ENCODE measurements around the gene HNMT.

Gene HNMT

DNA sequence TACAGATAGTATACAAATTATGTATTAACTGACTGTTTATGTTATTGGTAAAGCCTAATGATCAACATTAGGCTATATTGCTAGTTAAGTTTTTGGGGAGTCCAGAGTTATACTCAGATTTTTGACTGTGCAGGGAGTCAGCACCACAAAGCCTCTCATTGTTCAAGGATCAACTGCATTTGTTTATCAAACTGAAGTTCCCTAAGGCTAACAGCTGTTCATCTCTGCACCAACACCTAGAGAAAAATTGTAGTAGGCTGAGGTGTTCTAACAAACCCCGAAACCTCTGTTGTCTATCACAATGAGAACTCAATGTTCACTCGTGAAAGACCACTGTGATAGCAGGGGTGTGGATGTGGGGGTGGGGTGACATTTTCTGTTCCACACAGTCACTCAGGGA, 97.7 kb downstream of the HNMT start:
- Histone ChIP-seq H3K27ac (ENCODE audit: low read depth in 2 of 2, low read length in 2 of 2) (no peak overlapping the region), H3K4me1 (ENCODE audit: control insufficient read depth in 2 of 2, insufficient read depth in 2 of 2, low read length in 2 of 2) (no peaks in the 10 kb centered on the region), H3K27me3 (ENCODE audit: control insufficient read depth in 2 of 2, insufficient read depth in 2 of 2, low read length in 2 of 2) (no peaks in the 10 kb centered on the region), H3K36me3 (ENCODE audit: control insufficient read depth in 2 of 2, insufficient read depth in 2 of 2, low read length in 2 of 2) (no peaks in the 10 kb centered on the region), H3K9ac (ENCODE audit: low read depth in 1 of 2, low read length in 2 of 2) (no peak overlapping the region), H3K9me3 (ENCODE audit: control insufficient read depth in 2 of 2, low read length in 2 of 2) (no peaks in the 10 kb centered on the region), H3K4me3 (ENCODE audit: low read length in 2 of 2) (no peak overlapping the region)

DNA sequence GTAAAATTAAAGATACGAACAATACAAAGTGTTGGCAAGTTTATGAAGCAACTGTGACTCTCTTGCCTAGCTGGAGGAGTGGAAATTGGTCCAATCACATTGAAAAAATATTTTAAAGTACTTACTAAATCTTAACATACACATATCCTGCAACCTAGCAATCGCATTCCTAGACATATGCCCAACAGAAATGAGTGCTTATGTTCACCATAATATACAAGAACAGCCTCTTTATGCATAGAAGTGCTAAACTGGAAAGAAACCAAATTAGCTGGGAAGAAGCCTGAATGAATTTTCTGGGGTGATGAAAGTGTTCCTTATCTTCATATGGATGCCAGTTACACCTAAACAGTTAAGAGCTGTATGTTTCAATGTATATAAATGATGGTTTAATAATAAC, 98.9 kb downstream of the HNMT start:
- Histone ChIP-seq H3K4me3 (ENCODE audit: low read length in 2 of 2) (no peak overlapping the region), H3K9ac (ENCODE audit: low read depth in 1 of 2, low read length in 2 of 2) (no peak overlapping the region), H3K9me3 (ENCODE audit: control insufficient read depth in 2 of 2, low read length in 2 of 2) (no peaks in the 10 kb centered on the region), H3K27me3 (ENCODE audit: control insufficient read depth in 2 of 2, insufficient read depth in 2 of 2, low read length in 2 of 2) (no peaks in the 10 kb centered on the region), H3K27ac (ENCODE audit: low read depth in 2 of 2, low read length in 2 of 2) (no peak overlapping the region), H3K4me1 (ENCODE audit: control insufficient read depth in 2 of 2, insufficient read depth in 2 of 2, low read length in 2 of 2) (no peaks in the 10 kb centered on the region), H3K36me3 (ENCODE audit: control insufficient read depth in 2 of 2, insufficient read depth in 2 of 2, low read length in 2 of 2) (no peaks in the 10 kb centered on the region)
